ENCODE data around the gene MPDZ.

Gene MPDZ, protein sequence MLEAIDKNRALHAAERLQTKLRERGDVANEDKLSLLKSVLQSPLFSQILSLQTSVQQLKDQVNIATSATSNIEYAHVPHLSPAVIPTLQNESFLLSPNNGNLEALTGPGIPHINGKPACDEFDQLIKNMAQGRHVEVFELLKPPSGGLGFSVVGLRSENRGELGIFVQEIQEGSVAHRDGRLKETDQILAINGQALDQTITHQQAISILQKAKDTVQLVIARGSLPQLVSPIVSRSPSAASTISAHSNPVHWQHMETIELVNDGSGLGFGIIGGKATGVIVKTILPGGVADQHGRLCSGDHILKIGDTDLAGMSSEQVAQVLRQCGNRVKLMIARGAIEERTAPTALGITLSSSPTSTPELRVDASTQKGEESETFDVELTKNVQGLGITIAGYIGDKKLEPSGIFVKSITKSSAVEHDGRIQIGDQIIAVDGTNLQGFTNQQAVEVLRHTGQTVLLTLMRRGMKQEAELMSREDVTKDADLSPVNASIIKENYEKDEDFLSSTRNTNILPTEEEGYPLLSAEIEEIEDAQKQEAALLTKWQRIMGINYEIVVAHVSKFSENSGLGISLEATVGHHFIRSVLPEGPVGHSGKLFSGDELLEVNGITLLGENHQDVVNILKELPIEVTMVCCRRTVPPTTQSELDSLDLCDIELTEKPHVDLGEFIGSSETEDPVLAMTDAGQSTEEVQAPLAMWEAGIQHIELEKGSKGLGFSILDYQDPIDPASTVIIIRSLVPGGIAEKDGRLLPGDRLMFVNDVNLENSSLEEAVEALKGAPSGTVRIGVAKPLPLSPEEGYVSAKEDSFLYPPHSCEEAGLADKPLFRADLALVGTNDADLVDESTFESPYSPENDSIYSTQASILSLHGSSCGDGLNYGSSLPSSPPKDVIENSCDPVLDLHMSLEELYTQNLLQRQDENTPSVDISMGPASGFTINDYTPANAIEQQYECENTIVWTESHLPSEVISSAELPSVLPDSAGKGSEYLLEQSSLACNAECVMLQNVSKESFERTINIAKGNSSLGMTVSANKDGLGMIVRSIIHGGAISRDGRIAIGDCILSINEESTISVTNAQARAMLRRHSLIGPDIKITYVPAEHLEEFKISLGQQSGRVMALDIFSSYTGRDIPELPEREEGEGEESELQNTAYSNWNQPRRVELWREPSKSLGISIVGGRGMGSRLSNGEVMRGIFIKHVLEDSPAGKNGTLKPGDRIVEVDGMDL (N-terminal part only)

DNA sequence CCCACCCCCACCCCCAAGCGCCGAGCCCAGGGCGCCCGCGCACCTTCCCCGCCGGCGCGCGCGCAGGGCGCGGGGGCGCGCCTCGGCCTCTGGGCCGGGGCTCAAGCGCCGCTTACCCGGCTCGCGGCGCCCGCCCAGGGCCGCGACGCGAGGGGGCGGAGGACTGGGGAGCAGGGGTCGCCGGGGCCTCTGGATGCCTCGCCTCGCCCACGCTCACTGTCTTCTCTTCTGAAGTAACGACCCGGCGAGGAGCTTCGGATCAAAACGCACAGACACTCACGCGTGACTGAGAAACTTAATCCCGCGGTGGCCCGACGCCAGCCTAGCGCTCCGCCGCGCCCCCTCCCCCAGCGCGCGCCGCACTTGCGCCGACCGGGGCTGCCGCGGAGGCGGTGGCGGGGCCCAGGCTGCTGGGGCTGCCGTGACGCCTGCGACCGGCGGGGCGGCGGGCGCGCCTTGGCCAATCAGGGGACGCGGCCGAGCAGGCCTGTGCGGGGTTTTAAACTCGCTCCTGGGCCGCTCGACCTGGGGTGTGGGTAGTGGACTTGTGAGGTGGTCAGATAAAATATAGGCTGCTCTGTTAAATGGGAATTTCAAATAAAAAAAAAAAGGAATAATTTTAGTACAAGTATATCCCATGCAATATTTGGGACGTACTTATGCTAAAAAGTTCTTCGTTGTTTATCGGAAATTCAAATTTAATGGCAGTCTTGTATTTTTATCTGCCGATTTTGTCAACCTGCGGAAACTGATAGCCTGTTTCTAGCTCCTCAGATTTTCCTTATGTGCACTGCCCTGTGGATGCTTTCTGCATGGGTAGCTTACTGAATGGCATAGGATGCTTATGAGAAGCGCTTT is at the start of gene MPDZ:
Gene MPDZ, minus strand, starts transcription at position 409 of the 858 bp plus-strand sequence. CDS start 29,377 bp downstream, outside the sequence.
- peak; percentile 69 for DNase-seq

DNA sequence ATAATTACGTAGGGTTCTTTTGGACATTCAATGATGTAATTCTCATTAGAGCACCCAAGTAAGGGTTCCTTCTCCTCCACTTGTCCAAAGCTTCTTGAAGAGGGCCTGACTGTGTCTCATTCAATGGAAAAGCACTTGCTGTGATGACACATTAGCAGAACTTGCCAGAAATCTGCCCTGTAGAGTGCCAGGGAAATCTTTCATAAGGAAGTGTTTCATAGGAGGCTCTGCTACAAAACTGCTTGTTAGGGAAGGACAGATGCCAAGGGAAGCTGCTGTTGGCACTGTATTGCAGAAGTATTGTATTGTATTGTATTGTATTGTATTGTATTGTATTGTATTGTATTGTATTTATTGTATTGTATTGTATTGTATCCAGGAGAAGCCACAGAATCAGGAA is 45.5 kb upstream of the MPDZ start:
- DNase-seq = peak; percentile 2

DNA sequence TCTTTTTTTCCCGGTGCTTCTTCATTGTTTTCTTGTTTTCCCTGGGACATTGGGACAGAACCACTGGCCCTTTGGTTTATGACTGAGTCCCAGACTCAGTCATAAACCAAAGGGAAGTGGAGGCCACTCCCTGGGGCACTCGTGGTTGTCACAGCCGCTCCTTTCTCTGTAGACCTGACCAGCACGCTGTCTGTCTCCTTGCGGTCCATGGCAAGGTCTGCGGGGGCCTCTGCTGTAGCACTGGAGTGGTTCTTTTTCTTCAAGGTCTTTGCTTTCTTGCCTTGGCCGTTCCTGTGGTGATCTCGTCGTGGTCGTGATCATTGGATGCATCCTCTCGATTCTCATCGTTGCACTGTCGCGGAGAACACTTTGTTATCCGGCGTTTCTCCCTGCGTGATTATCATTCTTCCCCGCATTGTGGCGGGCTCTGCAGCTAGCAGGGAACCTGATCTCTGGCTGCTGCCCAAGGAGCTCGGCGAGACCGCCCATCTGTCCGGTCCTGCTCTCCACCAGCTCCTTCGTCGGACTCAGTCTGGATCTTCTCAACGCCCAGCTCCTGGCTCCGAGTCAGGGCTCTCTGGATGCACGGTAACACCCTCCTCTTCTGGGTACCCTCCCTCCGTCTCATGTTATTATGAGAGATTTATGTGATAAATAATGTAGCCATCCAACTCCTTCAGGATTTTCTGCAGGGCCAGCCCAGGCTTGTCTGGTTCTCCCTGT is 43.5 kb upstream of the MPDZ start:
- no peak for DNase-seq

DNA sequence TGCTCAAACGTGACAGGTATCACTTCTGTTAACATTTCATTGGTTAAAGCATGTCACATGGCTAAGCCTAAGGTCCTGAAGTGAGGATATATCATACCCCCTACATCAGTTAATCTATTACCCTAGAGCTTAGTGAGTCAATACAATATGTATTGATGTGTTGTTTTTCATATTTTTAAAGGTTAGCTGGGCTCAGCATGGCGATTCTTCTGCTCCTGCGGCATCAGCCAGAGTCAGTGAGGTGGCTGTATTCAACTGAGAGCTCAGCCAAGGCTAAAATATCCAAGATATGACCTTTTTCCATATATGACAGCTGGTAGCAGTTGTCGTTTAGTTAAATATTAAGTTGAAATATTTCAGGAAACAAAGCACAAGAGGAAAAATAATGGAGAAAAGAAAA is 38.5 kb upstream of the MPDZ start:
- DNase-seq = no peak

DNA sequence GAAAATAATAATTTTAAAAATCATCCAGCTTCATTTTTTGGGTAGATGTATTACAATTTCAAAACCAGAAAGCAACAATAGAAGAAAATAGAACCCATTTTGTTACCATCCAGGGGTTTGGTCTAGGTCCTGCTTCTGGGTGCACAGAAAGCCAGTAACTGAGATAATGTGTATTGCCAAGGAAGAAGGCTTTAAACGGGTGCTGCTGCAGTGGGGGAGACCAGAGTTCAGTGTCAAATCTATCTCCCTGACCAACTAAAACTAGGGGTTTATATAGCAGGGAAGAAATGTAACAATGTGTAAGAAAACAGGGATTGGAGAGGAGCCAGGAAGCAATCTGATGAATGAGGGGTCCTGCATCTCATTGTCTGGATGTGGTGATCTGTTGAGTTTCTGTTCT is 17.5 kb upstream of the MPDZ start:
- DNase-seq = no peak

DNA sequence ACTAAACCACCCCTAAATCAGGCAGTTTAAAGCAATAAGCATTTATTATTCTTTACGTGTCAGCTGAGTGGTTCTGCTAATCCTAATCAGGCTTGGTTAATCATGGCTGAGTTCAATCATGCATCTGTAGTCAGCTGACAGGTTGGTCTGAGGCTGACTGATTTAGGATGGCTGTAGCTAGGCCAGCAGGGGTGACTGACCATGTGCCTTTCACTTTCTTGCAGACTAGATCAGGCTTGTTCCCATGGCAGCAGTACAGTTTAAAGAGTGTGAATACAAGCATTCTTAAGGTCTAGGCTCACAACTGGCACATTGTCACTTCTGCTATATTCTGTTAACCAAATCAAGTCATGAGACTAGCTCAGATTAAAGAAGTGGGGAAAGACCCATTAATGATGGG is 16.1 kb upstream of the MPDZ start:
- no peak for DNase-seq

DNA sequence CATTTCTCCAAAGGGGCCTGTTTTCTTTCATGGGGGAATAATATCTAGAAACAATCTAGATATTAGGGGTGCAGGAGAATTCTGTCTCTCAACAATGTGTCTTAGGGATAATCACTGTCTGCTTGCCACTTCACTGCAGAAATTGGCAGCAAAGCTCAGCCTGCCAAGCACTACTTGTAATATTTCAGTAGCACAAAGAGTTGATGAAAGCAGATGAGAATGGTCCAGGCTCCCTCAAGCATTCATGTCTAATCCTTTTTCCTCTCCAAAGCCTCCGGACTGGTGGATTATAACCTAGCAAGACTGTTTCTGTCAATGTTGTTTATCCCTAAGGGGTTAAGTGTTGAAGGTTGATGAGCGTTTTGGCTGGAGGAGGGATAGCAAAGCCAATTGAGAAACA is 13.3 kb upstream of the MPDZ start:
- DNase-seq = no peak

DNA sequence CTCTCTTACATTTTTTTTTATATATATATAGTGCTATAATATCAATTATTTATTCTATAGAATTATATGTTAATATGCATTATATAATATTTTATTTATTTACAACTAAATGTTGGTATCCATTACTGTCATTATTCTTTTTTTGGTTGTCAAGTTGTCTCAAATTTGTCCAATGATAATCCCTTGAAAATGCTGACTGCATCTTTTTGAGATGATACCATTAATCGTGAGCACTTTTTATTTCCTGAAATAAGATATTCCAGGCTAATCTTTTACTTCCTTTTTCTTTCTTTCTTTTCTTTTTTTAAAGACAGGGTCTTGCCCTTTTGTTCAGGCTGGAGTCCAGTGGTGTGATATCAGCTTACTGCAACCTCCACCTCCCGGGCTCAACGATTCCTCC is 12.7 kb upstream of the MPDZ start:
- no peak for DNase-seq

DNA sequence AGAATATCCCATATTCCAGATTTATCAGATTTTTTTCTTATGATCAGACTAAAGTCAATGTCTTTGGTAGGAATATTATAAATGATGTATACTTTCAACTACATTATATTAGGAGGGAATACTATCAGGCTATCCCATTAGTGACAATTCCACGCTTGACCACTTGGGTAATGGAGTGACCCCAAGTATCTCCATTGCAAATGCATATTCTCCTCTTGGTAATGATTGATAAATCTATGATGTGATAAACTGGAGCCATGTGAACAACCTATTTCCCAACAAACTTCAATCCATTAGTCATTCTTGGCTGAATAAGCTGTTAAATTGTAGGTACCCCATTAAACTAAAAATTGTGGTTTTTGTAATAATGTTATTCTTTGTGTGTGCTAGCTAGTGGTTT is 12.2 kb upstream of the MPDZ start:
- DNase-seq = no peak

DNA sequence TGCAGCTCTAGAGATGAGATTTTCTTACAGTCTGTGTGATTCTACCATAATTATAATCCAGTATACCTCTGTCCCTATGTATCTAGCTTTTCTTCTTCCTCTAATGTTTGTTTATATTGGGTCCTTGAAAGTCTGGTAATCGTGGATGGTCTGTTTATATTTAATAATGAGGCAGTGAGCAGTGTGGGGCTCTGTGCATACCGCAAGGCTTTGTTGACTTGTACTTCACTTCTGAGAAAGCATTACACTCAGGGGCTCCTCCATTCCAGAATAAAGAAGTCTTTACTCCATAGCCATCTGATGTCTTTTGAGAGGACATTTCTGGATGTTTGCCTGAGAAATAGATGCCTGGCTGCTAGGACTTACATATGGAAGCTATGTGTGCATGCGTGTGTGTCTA is 4.5 kb upstream of the MPDZ start:
- no peak for DNase-seq

DNA sequence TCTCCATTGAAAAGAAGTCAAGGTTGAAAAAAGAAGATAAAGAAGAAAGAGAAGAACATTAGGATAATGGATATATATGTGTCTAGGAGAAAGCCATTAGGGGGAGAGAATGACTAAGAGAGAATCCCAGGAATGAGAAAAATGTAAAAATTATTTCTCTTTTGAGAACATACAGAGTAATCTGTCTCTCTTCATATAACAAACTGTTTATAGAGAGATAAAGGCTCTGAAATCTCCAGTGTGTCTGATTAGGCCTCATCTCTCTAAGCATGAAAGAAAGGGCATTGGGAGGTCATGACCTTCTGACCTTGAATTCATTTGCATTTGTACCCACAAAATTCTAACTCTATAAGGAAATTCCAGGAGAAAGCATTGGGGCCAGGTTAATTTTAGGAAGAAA is 3.5 kb upstream of the MPDZ start:
- DNase-seq = peak; percentile 45

DNA sequence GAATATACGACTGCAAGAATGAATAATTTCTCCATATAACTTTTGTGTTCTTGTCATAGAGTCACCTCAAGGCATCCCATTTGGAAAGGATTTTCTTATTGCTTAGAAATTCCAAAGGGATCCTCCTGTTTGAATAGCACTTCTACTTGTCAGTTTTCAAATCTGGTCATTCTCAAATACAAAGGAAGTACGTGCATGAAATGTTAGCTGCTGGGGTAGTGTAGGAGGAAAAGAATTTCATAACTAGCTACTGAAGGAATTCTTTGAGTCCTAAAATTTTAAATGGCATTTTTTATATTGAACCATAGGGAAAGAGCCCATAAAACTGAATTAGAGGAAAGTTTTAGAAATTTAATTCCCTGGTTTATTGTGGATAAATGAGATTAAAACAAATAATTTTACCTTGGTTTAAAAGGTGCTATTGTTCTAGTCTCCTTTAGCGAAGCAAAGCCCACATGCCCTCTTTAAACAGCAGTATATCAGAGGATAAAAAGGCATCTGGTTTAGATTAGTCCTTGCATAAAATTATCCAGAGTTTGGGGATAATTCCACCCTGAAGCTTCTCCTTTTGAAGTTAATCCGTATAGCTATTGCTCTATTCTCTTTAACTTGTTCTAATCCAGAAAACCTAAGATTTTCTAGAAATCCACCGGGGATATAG is 2.0 kb upstream of the MPDZ start:
- DNase-seq = no peak

DNA sequence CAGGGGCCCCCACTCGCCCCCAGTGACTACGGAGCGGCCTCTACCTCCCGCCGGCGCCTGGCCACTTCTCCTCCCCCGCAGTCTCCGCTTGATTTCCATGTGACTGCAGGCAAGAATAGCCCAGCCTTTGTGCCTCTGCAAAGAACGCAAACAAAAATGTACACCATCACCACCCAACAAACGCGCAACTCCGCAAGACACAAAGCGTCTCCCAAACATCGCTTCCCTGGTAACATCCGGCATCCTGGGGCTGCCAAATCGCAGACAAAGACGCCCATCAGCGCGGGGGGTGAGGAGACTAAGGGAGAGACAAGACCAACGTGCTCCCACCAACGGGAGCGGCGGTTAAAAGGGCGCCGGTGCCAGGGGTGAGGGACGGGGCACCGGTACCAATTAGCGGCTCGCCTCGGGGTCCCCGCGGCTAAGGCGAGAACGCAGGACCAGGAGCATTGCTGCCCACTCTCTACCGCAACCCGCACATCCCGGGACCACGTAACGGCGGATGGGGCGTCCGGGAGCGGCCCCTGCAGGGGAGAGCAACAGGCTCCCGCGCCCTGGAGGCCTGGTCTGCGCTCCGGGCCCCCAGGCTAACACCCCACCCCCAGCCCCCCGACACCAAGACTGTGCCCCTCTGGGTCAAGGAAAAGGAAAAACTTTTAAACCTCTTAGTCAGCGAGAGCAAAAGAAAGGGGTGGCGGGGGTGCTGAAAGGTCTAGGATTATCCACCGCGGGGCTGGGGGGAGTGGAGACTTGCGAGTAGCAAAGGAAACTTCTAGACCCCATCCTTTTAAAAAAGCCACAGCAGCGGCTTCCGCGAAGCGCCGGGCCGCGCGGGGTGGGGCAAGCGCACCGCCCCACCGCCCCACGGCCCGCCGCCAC is 885 bp downstream of the MPDZ start:
- peak; percentile 72 for DNase-seq

DNA sequence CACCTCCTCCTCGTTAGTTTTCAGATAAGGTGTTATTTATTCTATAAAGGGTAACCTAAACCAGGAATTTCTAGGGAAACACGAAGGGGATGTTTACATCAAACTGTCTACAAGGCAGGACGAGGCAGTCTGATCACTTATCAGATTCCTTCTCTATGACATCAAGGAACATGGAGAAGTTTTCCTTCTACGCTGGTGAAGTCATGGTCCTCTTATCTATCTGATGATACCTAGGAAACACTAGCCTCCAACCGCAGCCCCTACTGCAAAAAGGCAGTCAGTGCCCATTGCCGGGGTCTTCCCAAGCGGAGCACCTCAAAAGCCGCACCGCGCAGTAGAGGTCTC is 1.5 kb downstream of the MPDZ start:
- peak; percentile 49 for DNase-seq

DNA sequence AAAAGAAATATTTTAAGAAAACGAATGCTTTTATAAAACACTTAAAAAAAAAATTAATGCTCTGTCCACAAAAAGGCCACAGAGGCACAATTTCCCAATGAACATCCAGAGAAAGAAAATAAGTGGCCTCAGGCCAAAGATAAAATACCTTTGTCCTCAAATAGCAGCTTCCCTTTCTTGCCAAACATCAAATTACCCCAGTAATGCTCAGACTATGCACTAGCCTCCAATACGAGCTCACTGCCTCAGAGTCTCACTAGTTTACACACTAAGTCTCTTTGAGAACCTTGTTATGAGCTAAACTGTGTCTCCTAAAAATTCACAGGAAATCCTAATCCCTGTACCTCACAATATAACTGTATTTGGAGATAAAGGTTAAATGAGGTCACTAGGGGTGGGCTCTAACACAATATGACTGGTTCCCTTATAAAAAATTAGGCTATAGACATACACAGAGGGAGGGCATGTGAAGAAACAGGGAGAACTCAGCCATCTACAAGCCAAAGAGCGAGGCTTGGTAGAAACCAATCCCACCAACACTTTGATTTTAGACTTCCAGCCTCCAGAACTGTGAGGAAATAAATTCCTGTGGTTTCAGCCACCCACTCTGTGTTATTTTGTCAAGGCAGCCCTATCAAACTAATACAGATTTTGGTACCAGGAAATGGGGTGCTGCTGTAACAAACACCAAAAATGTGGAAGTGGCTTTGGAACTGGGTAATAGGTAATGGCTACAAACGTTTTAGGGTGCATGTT is 4.4 kb downstream of the MPDZ start:
- DNase-seq = peak; percentile 54

DNA sequence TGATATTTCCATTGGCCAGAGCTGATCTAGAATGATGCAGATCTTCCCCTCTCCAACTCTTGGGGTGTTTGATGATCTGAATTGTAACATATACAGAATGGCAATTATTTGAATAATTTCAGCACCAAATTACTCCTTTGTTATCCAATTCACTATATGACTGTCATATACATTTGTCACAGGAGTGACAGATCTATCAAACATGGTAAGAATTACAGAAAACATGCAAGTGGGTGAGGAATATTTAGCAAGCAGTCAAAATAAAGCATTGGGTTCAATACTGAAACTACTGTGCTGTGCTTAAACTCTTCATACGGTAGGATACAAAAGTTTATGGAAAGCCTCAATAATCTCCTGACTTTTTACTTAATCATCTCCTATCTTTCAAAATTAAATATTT is 8.8 kb downstream of the MPDZ start:
- DNase-seq = no peak

DNA sequence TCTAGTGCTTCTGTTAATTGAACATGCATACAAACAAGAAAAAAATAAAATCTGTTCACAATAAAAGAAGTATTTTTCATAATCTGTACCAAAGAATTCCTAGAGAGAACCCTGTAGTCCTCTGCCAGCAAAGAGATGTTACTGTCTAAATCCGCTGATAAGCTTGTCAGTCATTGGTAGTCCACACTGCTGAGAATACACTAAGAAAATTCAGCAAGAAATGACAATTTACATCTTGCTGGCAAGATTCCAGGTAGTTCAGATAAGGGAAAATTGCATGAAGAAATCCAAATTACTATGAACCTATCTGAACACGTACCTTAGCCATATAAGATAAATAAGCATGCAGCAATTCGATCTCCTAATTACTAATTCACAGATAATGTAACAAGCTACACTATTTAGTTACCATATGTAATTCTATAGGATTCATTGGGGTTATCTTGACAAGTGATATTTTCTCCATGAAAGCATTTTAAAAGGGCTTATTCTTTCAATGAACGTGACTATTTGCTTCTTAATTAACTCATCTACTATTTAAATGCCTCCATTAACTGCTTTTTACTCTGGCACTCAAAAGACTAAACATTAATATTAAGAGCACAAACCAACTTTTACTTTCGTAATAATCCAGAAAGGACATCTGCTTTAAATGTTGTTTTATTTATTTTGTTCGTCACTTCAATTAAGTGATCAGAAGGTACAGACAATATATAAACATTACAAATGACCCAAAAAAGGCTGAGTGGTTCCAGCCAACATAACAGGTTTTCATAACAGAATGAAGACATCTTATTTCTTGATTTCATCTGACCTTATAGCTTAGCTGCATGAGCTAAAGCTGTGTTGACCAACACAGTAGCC is 9.7 kb downstream of the MPDZ start:
- DNase-seq = no peak

DNA sequence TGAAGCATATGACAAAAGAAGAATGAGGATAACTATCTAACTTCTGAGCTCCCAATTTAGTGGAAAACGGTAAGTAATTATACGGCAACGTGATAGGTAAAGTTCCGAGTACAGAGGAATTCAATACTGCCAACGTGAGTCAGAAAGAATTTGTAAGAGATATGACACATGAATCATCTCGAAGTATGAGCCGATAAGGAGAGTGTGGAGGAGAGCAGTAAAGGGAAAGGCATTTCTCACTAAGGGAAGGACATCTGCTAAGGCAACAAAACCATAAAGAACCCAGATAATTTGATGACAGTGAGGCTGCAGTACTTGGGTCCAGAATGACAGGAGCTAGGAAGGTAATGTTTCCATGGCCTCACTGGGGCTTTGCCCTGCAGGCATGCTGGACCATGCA is 11.0 kb downstream of the MPDZ start:
- DNase-seq = peak; percentile 79

Data from EL (cell line).